OCI-LY3 (cell line): ENCODE data around the gene TFF3.

ENCODE experiments used
- H2AFZ ChIP-seq: fragments of 200-600, 300-600 bp; shearing (Covaris generic); 2 replicates; pipeline ENCODE4 v1.6.0; 2014; ENCODE audit warnings: antibody characterized with exemption, low read depth, low read length
- H3K27ac ChIP-seq: fragments of 200-600, 300-600 bp; sonication (generic); 2 replicates; pipeline ENCODE4 v1.5.1; 2014; ENCODE audit warnings: mild to moderate bottlenecking, low read length, moderate library complexity, mixed read lengths
- H3K27me3 ChIP-seq: fragments of 200-600, 300-600 bp; sonication (generic); 2 replicates; pipeline ENCODE4 v1.6.1; 2014; ENCODE audit warnings: low read depth, low read length, mixed read lengths
- H3K36me3 ChIP-seq: fragments of 200-600, 300-600 bp; sonication (generic); replicated peaks from 2 replicates; pipeline ENCODE3; 2014; ENCODE audit warnings: low read depth, low read length, mixed read lengths
- H3K4me1 ChIP-seq: fragments of 300-600, 200-600 bp; sonication (generic); 2 replicates; pipeline ENCODE4 v1.6.1; 2014; ENCODE audit warnings: low read length, mixed read lengths
- H3K4me2 ChIP-seq: fragments of 200-600, 300-600 bp; sonication (generic); 2 replicates; pipeline ENCODE4 v1.6.1; 2014; ENCODE audit warnings: low read length, mixed read lengths
- H3K4me3 ChIP-seq: fragments of 300-600, 200-600 bp; sonication (generic); 2 replicates; pipeline ENCODE4 v1.5.1; 2014; ENCODE audit warnings: antibody characterized with exemption, mild to moderate bottlenecking, low read length, moderate library complexity
- H3K79me2 ChIP-seq: fragments of 300-600, 200-600 bp; shearing (Covaris generic); 2 replicates; pipeline ENCODE4 v1.6.1; 2014; ENCODE audit warnings: mild to moderate bottlenecking, low read length, mixed read lengths
- H3K9ac ChIP-seq: fragments of 300-600, 200-600 bp; shearing (Covaris generic); 2 replicates; pipeline ENCODE4 v1.6.0; 2014; ENCODE audit warnings: mild to moderate bottlenecking, low read length, moderate library complexity
- H3K9me3 ChIP-seq: fragments of 200-600, 300-600 bp; shearing (Covaris generic); 2 replicates; pipeline ENCODE4 v1.6.1; 2014; ENCODE audit warnings: low read length, mixed read lengths; ENCODE audit not compliant: insufficient read depth
- H4K20me1 ChIP-seq: fragments of 200-600, 300-600 bp; sonication (generic); 2 replicates; pipeline ENCODE4 v1.6.1; 2016; ENCODE audit warnings: low read length, mixed read lengths; ENCODE audit not compliant: insufficient read depth
- EZH2phosphoT487 ChIP-seq: fragments of 200-600 bp; shearing (Covaris generic); IDR thresholded peaks from 2 replicates; pipeline ENCODE4 v1.6.1; 2018; ENCODE audit warnings: antibody characterized with exemption, mixed run types, low read depth
- TF ChIP-seq, protein P1 (sequence below): fragments of 200-600, 300-600 bp; sonication (generic); IDR thresholded peaks from 2 replicates; pipeline ENCODE4 v1.5.1; 2014; ENCODE audit warnings: antibody characterized with exemption, low read length, low read depth

Gene TFF3

DNA sequence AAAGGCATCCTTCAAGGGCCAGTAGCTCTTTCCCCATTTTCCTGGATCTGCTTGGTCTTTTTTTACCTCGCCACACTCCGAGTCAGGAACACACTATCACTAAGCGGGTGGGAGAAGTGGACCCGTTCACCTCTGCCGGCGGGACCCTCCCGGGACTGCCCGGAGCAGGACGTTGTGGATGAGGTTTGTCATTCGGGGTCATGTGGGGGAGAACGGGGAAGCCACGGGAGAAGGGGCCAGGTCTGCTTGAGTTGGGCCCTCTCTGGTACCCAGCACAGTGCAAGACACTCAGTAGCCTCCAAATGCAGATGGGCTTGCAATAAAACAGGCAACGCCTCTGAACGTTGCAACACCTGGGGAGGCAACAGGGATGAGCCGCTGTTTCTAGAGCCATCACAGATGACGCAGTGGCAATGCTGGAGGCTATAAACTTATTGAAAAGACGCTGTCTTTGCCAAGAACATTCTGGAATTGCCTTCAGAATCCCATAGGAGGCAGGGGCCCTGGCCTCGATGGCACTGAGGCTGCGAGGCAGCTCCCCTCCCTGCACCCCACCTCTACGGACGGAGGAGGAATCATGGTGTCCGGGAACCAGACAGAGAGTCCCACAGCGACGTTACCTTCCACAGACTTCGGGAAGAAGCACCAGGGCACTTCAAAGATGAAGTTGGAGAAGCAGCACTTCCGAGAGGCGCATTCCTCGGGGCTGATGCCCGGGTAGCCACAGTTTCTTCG is 31.8 kb upstream of the TFF3 start:
- Histone ChIP-seq H3K27me3 (no peaks in the 10 kb centered on the region), H3K9me3 (no peaks in the 10 kb centered on the region)

DNA sequence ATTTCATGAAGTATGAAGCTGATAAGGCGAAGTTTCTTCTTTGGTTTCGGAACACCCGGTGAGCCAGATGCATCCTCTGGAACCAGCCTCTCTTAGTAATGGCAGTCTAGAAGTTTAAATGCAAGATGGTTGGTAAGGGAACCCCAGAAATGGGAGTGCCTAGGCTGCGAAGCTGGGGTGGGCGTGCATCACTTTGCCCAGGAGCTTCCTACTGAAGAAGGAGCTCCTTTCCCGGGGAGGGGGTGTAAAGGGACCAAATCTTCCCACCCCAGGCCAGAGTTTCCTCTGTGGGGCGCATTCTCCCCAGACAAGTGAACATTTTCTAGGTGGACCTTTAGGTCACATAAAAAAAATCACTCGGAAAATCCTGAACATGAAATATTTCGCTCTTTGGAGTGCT is 31.2 kb upstream of the TFF3 start:
- H3K27ac ChIP-seq = no peak overlapping the region
- H3K4me2 ChIP-seq = no peak overlapping the region
- H3K4me1 ChIP-seq = no peaks in the 10 kb centered on the region
- H3K4me3 ChIP-seq = no peak overlapping the region
- H3K9me3 ChIP-seq = no peaks in the 10 kb centered on the region
- H4K20me1 ChIP-seq = no peaks in the 10 kb centered on the region
- no peak overlapping the region for H2AFZ ChIP-seq
- no peak for TF ChIP-seq EZH2phosphoT487
- TF ChIP-seq, protein P1, sequence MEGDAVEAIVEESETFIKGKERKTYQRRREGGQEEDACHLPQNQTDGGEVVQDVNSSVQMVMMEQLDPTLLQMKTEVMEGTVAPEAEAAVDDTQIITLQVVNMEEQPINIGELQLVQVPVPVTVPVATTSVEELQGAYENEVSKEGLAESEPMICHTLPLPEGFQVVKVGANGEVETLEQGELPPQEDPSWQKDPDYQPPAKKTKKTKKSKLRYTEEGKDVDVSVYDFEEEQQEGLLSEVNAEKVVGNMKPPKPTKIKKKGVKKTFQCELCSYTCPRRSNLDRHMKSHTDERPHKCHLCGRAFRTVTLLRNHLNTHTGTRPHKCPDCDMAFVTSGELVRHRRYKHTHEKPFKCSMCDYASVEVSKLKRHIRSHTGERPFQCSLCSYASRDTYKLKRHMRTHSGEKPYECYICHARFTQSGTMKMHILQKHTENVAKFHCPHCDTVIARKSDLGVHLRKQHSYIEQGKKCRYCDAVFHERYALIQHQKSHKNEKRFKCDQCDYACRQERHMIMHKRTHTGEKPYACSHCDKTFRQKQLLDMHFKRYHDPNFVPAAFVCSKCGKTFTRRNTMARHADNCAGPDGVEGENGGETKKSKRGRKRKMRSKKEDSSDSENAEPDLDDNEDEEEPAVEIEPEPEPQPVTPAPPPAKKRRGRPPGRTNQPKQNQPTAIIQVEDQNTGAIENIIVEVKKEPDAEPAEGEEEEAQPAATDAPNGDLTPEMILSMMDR = no peak
- H3K27me3 ChIP-seq = no peaks in the 10 kb centered on the region
- H3K36me3 ChIP-seq = no peaks in the 10 kb centered on the region
- H3K79me2 ChIP-seq = no peaks in the 10 kb centered on the region
- H3K9ac ChIP-seq = no peak overlapping the region

More for the DNA sequence above, 31.8 kb upstream of the TFF3 start:
- H3K9ac ChIP-seq = no peak overlapping the region
- H3K4me2 ChIP-seq = no peak overlapping the region
- no peaks in the 10 kb centered on the region for H3K36me3 ChIP-seq
- no peak overlapping the region for H2AFZ ChIP-seq
- H3K79me2 ChIP-seq = no peaks in the 10 kb centered on the region
- no peak overlapping the region for H3K27ac ChIP-seq
- no peaks in the 10 kb centered on the region for H4K20me1 ChIP-seq
- no peaks in the 10 kb centered on the region for H3K4me1 ChIP-seq
- no peak for TF ChIP-seq EZH2phosphoT487
- TF ChIP-seq, protein P1 = no peak
- no peak overlapping the region for H3K4me3 ChIP-seq

DNA sequence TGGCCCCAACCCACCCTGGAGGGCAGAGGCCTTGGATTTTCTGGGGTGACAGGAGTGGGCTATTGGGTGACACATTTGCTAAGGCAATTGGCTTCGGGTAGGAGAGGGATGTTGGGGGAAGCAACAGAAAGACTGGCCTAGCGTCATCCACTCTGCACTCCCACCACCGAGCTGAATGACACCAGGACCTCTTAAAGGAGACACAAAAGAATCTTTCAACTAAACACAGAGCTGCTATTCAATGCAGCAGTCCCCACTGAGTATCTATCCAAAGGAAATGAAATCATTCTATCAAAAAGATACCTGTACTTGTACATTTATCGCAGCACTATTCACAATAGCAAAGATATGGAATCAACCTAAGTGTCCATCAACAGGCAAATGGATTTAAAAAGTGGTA is 29.4 kb upstream of the TFF3 start:
- Histone ChIP-seq H2AFZ (no peak overlapping the region), H3K27me3 (no peaks in the 10 kb centered on the region), H3K4me3 (no peak overlapping the region), H3K27ac (no peak overlapping the region), H3K9me3 (no peaks in the 10 kb centered on the region), H3K79me2 (no peaks in the 10 kb centered on the region), H3K36me3 (no peaks in the 10 kb centered on the region), H3K9ac (no peak overlapping the region), H3K4me2 (no peak overlapping the region), H4K20me1 (no peaks in the 10 kb centered on the region), H3K4me1 (peaks cover under 1% of the 10 kb centered on the region; the same call in 1 of the 2 replicates)
- TF ChIP-seq EZH2phosphoT487 = no peak
- TF ChIP-seq, protein P1 = no peak

DNA sequence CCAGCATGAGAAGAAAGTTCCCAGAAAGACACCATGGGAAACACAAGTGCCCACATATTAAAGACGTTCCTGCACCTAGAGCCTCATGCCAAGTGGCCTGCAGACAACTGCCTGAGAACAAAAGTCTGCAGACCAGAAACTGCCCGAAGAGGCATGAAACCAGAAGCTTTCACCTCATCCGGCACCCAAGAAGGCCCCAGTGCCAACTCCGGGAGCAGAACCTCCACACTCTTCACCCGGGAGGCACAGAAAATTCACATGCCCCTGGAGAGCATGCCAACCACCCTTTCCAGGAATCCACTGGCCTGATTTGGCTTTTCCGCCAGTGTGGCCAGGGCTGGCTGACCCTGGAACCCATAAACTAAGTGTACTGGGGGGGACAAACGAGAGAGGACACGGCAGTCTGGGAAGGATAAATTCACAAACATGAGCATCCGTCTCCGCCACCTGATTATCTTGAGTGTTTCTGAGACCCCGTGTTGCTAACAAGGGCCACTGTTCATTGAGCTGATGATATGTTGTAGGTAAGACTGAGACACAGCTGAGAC is 28.8 kb upstream of the TFF3 start:
- no peaks in the 10 kb centered on the region for H3K9me3 ChIP-seq
- no peak overlapping the region for H2AFZ ChIP-seq
- no peak overlapping the region for H3K27ac ChIP-seq
- H3K9ac ChIP-seq = no peak overlapping the region
- H3K27me3 ChIP-seq = no peaks in the 10 kb centered on the region
- no peaks in the 10 kb centered on the region for H4K20me1 ChIP-seq
- H3K4me1 ChIP-seq = peaks cover 7% of the 10 kb centered on the region
- H3K4me2 ChIP-seq = no peak overlapping the region
- no peaks in the 10 kb centered on the region for H3K36me3 ChIP-seq
- TF ChIP-seq, protein P1 = no peak
- TF ChIP-seq EZH2phosphoT487 = no peak
- H3K79me2 ChIP-seq = no peaks in the 10 kb centered on the region
- no peak overlapping the region for H3K4me3 ChIP-seq
